Renal cortex interstitium (tissue), 11 donors: Measurements from ENCODE around the gene CLDN10. TPM values are rescaled to one million over a fixed set of nuclear protein-coding genes. Genes with fewer than 3 reads are reported as not detected.
"Not testable (repeated sequence)": the region's sequence is repeated elsewhere in the genome, so short reads cannot be mapped to it uniquely, and the experiment has no call there.

Source experiments
- DNase-seq, 11 donors: peaks; one replicate each; pipeline ENCODE4 v3.0.0-alpha.2; 2013; ENCODE audit warnings: low read depth in 9 of 11, low spot score in 4 of 11; ENCODE audit errors: extremely low read depth in 1 of 11
- polyA plus RNA-seq, 3 donors: library from polyadenylated mRNA; unstranded; fragments of 120-200 nt; gene quantifications; one replicate each; pipeline ENCODE4 v1.2.1, GENCODE V29; 2013; ENCODE audit not compliant: insufficient read length in 3 of 3

Gene CLDN10
- polyA plus RNA-seq, 3 donors: 96.0 to 112 (median 104) TPM

- DNase-seq: no peak
These were observed 24.6 kb upstream of the CLDN10 start for GRCh38 chr13:95527955-95528354.

GRCh38 chr13:95530178-95530577, 22.3 kb upstream of the CLDN10 start:
- no peak for DNase-seq

- peak in 1 of 11 donors; percentile 16 for DNase-seq
These were observed 18.9 kb upstream of the CLDN10 start for GRCh38 chr13:95533545-95534160.

GRCh38 chr13:95535243-95535642, 17.3 kb upstream of the CLDN10 start:
- no peak for DNase-seq

- no peak for DNase-seq
These were observed 15.8 kb upstream of the CLDN10 start for GRCh38 chr13:95536632-95537241.

- peak in 3 of 11 donors; percentile 16 to 57 (median 46) for DNase-seq
These were observed 11.6 kb upstream of the CLDN10 start for GRCh38 chr13:95540888-95541287.

GRCh38 chr13:95541308-95541707, 11.2 kb upstream of the CLDN10 start:
- DNase-seq: no peak

- DNase-seq: no peak
These were observed 10.5 kb upstream of the CLDN10 start for GRCh38 chr13:95541911-95542474.

GRCh38 chr13:95544293-95544692, 8.2 kb upstream of the CLDN10 start:
- no peak for DNase-seq

- DNase-seq: no peak
These were observed 5.6 kb upstream of the CLDN10 start for GRCh38 chr13:95546919-95547318.

GRCh38 chr13:95547531-95548167, 4.9 kb upstream of the CLDN10 start:
- no peak for DNase-seq

GRCh38 chr13:95552208-95552538, 347 bp upstream of the CLDN10 start:
- DNase-seq: no peak

- DNase-seq: no peak
These were observed 1.3 kb downstream of the CLDN10 start for GRCh38 chr13:95553581-95554385.

- no peak for DNase-seq
These were observed 4.5 kb downstream of the CLDN10 start for GRCh38 chr13:95557013-95557412.

GRCh38 chr13:95559100-95559499, 6.6 kb downstream of the CLDN10 start:
- DNase-seq: no peak

GRCh38 chr13:95560387-95560786, 7.9 kb downstream of the CLDN10 start:
- no peak for DNase-seq

GRCh38 chr13:95564091-95564490, 11.6 kb downstream of the CLDN10 start:
- DNase-seq: no peak

- DNase-seq: no peak
These were observed 12.3 kb downstream of the CLDN10 start for GRCh38 chr13:95564733-95565291.

GRCh38 chr13:95565758-95566157, 13.2 kb downstream of the CLDN10 start:
- DNase-seq: not testable (repeated sequence)
